Measurements from ENCODE around the gene OR5H2.

Gene OR5H2

GRCh38 chr3:98331329-98331728 lies 49.0 kb downstream of the OR5H2 start:
- no peak for DNase-seq (ENCODE audit: low spot score)

Data from HuH-7.5 (cell line).